Activated CD8-positive, alpha-beta memory T cell treated with anti-CD3 and anti-CD28 coated beads for 1 hour (primary cell): Measurements from ENCODE around the gene CPNE5.

Experiments
- DNase-seq, 2 donors: peaks; one replicate each; pipeline ENCODE4 v3.0.0-alpha.2; 2020; ENCODE audit warnings: low read depth in 1 of 2; ENCODE audit errors: extremely low read depth in 1 of 2

Gene CPNE5

DNA sequence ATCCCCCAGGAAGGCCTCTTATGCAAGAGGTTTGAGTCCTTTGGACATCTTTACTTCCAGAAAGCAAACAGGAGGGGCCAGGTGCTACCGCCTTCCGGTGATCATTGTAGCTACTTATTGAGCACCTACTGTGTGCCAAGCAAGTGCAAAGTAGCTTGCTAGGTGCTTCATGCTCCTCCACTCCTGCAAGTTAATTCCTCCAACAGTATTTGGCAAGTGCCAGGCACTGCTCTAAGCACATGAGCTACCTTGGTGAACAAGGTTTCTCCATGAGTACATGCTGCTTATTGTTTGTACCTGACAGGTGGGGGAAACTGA is 2.3 kb downstream of the CPNE5 start:
- no peak for DNase-seq

- no peak for DNase-seq
Measured at GRCh38 chr6:36836111-36837021, 2.9 kb downstream of the CPNE5 start.

DNA sequence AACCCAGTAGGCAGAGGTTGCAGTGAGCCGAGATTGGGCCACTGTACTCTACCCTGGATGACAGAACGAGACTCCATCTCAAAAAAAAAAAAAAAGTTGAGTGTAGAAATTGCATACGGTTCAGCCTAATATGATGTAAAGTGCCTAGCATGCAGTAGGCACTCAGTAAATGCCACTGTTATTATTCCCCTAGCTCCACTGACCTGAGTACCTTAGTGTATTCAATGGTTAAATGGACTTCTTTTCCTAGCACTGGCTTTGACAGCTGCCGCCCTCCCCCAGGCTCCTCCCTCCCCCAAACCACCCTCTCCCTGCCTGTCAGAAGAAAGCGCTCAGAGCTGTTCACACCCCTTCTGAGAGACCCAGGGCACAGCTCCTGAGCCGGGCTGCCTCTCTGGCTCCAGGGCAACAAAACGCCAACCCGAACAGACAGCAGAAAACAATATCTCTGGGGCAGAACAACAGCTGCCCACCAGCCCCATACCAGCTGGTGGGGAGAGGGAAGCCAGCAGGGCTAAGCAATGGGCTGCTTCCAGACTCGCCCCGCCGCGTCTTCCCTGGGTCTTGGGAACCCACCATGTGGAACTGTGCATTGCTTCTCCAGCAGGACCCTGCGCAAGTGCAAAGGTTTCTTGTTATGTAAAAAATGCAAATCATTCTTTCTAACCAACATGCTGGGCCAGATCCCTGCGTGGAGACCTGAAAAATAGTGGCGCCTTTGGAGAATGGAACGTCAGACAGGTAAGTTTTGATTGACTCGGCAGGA is 4.5 kb downstream of the CPNE5 start:
- no peak for DNase-seq

GRCh38 chr6:36833182-36833789 is 6.0 kb downstream of the CPNE5 start:
- DNase-seq: no peak

- DNase-seq: no peak
Measured at GRCh38 chr6:36832313-36832712, 6.9 kb downstream of the CPNE5 start.

DNA sequence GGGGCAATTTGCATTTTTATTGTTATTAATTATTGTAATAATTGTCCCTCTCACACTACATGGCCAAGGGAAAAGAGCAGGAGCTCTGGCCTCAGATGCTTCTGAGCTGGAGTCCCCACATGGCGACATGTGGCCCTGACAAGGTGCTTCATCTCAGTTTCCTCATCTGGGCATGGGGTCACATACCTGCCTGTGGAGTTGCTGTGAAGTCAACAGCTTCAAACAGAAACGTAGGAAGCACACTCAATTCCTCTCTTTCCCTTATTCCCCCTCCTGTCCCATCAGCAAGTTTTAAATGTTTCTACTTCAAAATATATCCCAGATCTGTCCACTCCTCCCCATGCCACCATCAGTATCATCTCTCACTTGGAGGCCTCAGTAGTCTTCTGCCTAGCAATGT is 8.7 kb downstream of the CPNE5 start:
- DNase-seq: no peak

DNA sequence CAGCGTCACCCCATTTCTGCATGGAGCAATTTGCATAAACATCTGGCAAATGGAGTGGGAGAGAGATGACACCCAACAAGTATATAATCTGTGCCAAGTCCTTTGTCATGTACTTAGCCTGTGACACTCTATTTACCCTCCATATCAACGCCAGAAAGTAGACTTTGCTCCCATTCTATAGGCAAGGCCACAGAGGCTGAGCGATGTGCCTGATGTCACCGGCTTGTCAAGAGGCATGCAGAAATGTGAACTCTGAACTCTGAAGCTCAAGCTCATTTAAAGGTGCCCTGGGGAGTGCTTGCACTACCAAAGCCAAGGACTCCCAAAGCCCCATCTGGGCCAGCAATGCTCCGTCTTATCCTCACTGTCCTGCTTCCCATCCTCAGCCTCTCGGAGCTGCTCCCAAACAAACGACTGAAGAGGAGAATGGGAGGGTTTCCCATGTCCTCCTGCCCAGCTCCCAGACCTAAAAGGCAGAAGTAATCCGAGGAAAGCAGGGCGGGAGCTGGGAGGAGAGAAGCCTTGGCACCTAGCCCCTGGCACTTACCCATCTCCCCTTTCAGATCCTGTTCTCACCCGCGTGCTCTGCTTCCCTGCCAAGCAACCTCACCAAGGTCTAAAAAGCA is 9.2 kb downstream of the CPNE5 start:
- no peak for DNase-seq

GRCh38 chr6:36827261-36828079 is 11.8 kb downstream of the CPNE5 start:
- no peak for DNase-seq

GRCh38 chr6:36826520-36827227 is 12.6 kb downstream of the CPNE5 start:
- DNase-seq: no peak

GRCh38 chr6:36825994-36826393 is 13.2 kb downstream of the CPNE5 start:
- no peak for DNase-seq

- no peak for DNase-seq
Measured at GRCh38 chr6:36825452-36825851, 13.8 kb downstream of the CPNE5 start.

- DNase-seq: no peak
Measured at GRCh38 chr6:36824253-36824652, 15.0 kb downstream of the CPNE5 start.

- DNase-seq: no peak
Measured at GRCh38 chr6:36823421-36824096, 15.7 kb downstream of the CPNE5 start.

- no peak for DNase-seq
Measured at GRCh38 chr6:36822506-36823269, 16.6 kb downstream of the CPNE5 start.

GRCh38 chr6:36821581-36822335 is 17.5 kb downstream of the CPNE5 start:
- DNase-seq: no peak

- no peak for DNase-seq
Measured at GRCh38 chr6:36820700-36821580, 18.3 kb downstream of the CPNE5 start.

GRCh38 chr6:36818756-36819155 is 20.5 kb downstream of the CPNE5 start:
- no peak for DNase-seq
